ENCODE measurements around the gene RSPH6A. TPM values are rescaled to one million over a fixed set of nuclear protein-coding genes. Genes with fewer than 3 reads are reported as not detected.

The RSPH6A gene
- total RNA-seq, 4 donors from 2014 or later: 0.54 to 3.3 TPM; not detected in 2

GRCh38 chr19:45784096-45784495 lies 31.0 kb downstream of the RSPH6A start:
- Histone ChIP-seq H3K4me1 (peaks cover 0 to 37% (median 10%) of the 10 kb centered on the region in 4 donors), H3K27ac (peak overlapping the region; percentile 10 to 88 (median 71)), H3K4me3 (no peak overlapping the region), H3K9me3 (no peaks in the 10 kb centered on the region), H3K27me3 (no peaks in the 10 kb centered on the region), H3K36me3 (peaks cover 0 to 41% (median 0%) of the 10 kb centered on the region in 3 donors)
- no peak for DNase-seq
- TF ChIP-seq POLR2A (IDR thresholded peaks at IDR 0.05): no peak
- TF ChIP-seq, protein P1, sequence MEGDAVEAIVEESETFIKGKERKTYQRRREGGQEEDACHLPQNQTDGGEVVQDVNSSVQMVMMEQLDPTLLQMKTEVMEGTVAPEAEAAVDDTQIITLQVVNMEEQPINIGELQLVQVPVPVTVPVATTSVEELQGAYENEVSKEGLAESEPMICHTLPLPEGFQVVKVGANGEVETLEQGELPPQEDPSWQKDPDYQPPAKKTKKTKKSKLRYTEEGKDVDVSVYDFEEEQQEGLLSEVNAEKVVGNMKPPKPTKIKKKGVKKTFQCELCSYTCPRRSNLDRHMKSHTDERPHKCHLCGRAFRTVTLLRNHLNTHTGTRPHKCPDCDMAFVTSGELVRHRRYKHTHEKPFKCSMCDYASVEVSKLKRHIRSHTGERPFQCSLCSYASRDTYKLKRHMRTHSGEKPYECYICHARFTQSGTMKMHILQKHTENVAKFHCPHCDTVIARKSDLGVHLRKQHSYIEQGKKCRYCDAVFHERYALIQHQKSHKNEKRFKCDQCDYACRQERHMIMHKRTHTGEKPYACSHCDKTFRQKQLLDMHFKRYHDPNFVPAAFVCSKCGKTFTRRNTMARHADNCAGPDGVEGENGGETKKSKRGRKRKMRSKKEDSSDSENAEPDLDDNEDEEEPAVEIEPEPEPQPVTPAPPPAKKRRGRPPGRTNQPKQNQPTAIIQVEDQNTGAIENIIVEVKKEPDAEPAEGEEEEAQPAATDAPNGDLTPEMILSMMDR (IDR thresholded peaks at IDR 0.05): no peak

- DNase-seq: peak in 1 of 3 donors; percentile 53
- Histone ChIP-seq H3K4me1 (peaks cover 0 to 45% (median 15%) of the 10 kb centered on the region in 4 donors), H3K27ac (peak overlapping the region; percentile 58 to 88 (median 71)), H3K9me3 (no peaks in the 10 kb centered on the region), H3K4me3 (peak overlapping the region in 1 of 4 donors; percentile 59), H3K36me3 (peaks cover 0 to 32% (median 0%) of the 10 kb centered on the region in 3 donors), H3K27me3 (no peaks in the 10 kb centered on the region)
- TF ChIP-seq, protein P1 (IDR thresholded peaks at IDR 0.05): no peak
- TF ChIP-seq POLR2A (IDR thresholded peaks at IDR 0.05): no peak
These were observed 32.0 kb downstream of the RSPH6A start for GRCh38 chr19:45782820-45783785.

DNA sequence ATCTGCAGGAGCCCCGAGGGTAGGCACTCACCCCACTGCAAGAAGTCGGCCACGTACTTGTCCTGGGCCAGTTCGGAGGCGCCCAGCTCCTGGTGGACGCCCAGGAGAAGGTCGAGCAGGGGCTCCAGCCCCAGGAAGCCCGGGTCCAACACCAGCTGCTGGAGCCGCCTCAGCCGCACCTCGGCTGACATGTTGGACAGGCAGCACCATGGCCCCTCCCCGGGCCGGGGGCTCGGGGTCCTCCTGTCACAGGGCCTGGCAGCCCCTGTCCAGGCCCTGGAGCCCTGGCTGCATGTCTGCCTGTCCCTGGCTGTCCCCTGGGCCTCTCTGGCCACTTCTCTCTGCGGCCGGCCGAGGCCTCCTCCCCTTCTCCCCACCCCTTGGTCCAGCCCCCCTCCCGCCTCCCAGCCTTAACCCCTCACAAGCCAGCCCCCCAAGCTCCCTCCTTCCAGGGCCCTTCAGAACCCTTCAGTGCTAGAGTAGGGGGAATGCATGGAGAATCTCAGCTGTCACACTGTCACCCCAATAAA lies 32.9 kb downstream of the RSPH6A start, which contains the start of gene DMPK:
TSS of gene DMPK (minus strand) at position 329 of the 530 bp plus-strand sequence. CDS start at position 191, 138 bp downstream.
- H3K27me3 ChIP-seq: no peaks in the 10 kb centered on the region
- peak within 1 kb of the TSS; percentile 30 to 59 (median 37) for H3K4me3 ChIP-seq
- peaks cover 0 to 45% (median 15%) of the 10 kb centered on the region in 4 donors for H3K4me1 ChIP-seq
- peak within 1 kb of the TSS; percentile 58 to 88 (median 71) for H3K27ac ChIP-seq
- peaks cover 0 to 31% (median 0%) of the 10 kb centered on the region in 3 donors for H3K36me3 ChIP-seq
- no peak for TF ChIP-seq POLR2A (IDR thresholded peaks at IDR 0.05)
- H3K9me3 ChIP-seq: no peaks in the 10 kb centered on the region
- DNase-seq: peak in 1 of 3 donors; percentile 53

- H3K9me3 ChIP-seq: no peaks in the 10 kb centered on the region
- DNase-seq: peak in 1 of 3 donors; percentile 65
- peak overlapping the region; percentile 30 to 59 (median 37) for H3K4me3 ChIP-seq
- H3K27me3 ChIP-seq: no peaks in the 10 kb centered on the region
- H3K27ac ChIP-seq: peak overlapping the region; percentile 58 to 88 (median 71)
- H3K4me1 ChIP-seq: peaks cover 0 to 45% (median 15%) of the 10 kb centered on the region in 4 donors
- no peak for TF ChIP-seq POLR2A (IDR thresholded peaks at IDR 0.05)
- TF ChIP-seq, protein P1 (IDR thresholded peaks at IDR 0.05): no peak
- H3K36me3 ChIP-seq: peaks cover 0 to 31% (median 0%) of the 10 kb centered on the region in 3 donors
These were observed 33.6 kb downstream of the RSPH6A start for GRCh38 chr19:45781214-45782161.

GRCh38 chr19:45780448-45781213 lies 34.5 kb downstream of the RSPH6A start:
- peak overlapping the region in 2 of 4 donors; percentile 76 to 88 for H3K27ac ChIP-seq
- H3K9me3 ChIP-seq: no peaks in the 10 kb centered on the region
- H3K36me3 ChIP-seq: peaks cover 0 to 23% (median 0%) of the 10 kb centered on the region in 3 donors
- no peak for TF ChIP-seq POLR2A (IDR thresholded peaks at IDR 0.05)
- TF ChIP-seq, protein P1 (IDR thresholded peaks at IDR 0.05): no peak
- peak overlapping the region in 2 of 4 donors; percentile 5 to 59 for H3K4me3 ChIP-seq
- H3K4me1 ChIP-seq: peaks cover 0 to 45% (median 15%) of the 10 kb centered on the region in 4 donors
- no peaks in the 10 kb centered on the region for H3K27me3 ChIP-seq
- peak in 1 of 3 donors; percentile 47 for DNase-seq
